PC-3 (cell line): ENCODE data around the gene CD58. TPM values are rescaled to one million over a fixed set of nuclear protein-coding genes. Genes with fewer than 3 reads are reported as not detected.

ENCODE experiments used
- ATAC-seq: fragments of 200-7000 bp; cut with Tn5 transposase; 2 replicates; pipeline ENCODE4 v1.9.1; 2020; ENCODE audit warnings: mild to moderate bottlenecking, moderate library complexity
- BruUV-seq: library from RNA; stranded (reverse); fragments of 400-500 nt; replicated peaks from 2 replicates; lab custom pipeline; 2021; lab: Mats Ljungman, UMichigan
- CTCF ChIA-PET: fragments of 300-600 bp; sonication (Branson Sonifier 250); formaldehyde crosslinking; loops from one replicate; lab custom pipeline; 2022; ENCODE audit warnings: antibody characterized with exemption; lab: Charles Lee
- POLR2A ChIA-PET: fragments of 300-600 bp; sonication (Branson Sonifier 250); formaldehyde crosslinking; loops from one replicate; lab custom pipeline; 2022; ENCODE audit warnings: antibody characterized with exemption; ENCODE audit not compliant: unreplicated experiment; lab: Charles Lee
- DNase-seq: peaks from one replicate; pipeline ENCODE4 v3.0.0-alpha.2; 2015
- H2AFZ ChIP-seq: fragments of 300-600 bp; sonication (generic); 2 replicates; pipeline ENCODE4 v1.6.0; 2016; ENCODE audit warnings: antibody characterized with exemption, low read length
- H3F3A ChIP-seq: fragments of 300-600 bp; sonication (generic); one replicate; pipeline ENCODE4 v1.6.0; 2017; ENCODE audit warnings: antibody characterized with exemption, low read length, control low read depth, mild to moderate bottlenecking; ENCODE audit not compliant: unreplicated experiment
- H3K27ac ChIP-seq: fragments of 300-600 bp; sonication (generic); 2 replicates; pipeline ENCODE4 v1.5.1; 2016; ENCODE audit warnings: mild to moderate bottlenecking, low read length
- H3K27me3 ChIP-seq: fragments of 300-600 bp; sonication (generic); 2 replicates; pipeline ENCODE4 v1.6.1; 2016; ENCODE audit warnings: low read length, mixed read lengths
- H3K36me3 ChIP-seq: fragments of 300-600 bp; sonication (generic); 2 replicates; pipeline ENCODE4 v1.6.1; 2016; ENCODE audit warnings: low read depth, mixed run types, low read length, mixed read lengths
- H3K4me1 ChIP-seq: fragments of 300-600 bp; sonication (generic); 2 replicates; pipeline ENCODE4 v1.5.1; 2016; ENCODE audit warnings: low read length; ENCODE audit not compliant: insufficient read depth
- H3K4me2 ChIP-seq: fragments of 300-600 bp; sonication (generic); 2 replicates; pipeline ENCODE4 v1.6.0; 2016; ENCODE audit warnings: low read length
- H3K4me3 ChIP-seq: fragments of 300-600 bp; sonication (generic); 2 replicates; pipeline ENCODE4 v1.5.1; 2016; ENCODE audit warnings: mild to moderate bottlenecking, low read length, mixed read lengths
- H3K79me2 ChIP-seq: fragments of 300-600 bp; sonication (generic); 2 replicates; pipeline ENCODE4 v1.6.1; 2017; ENCODE audit warnings: low read length, mixed read lengths
- H3K9ac ChIP-seq: fragments of 300-600 bp; sonication (generic); 2 replicates; pipeline ENCODE4 v1.6.0; 2016; ENCODE audit warnings: mild to moderate bottlenecking, low read length
- H3K9me2 ChIP-seq: fragments of 300-600 bp; sonication (generic); replicated peaks from 2 replicates; pipeline ENCODE4 v1.6.1; 2016; ENCODE audit warnings: mixed run types, low read length, mixed read lengths
- H3K9me3 ChIP-seq: fragments of 300-600 bp; sonication (generic); 2 replicates; pipeline ENCODE4 v1.6.1; 2016; ENCODE audit warnings: low read length, mixed read lengths
- H4K20me1 ChIP-seq: fragments of 300-600 bp; sonication (generic); 2 replicates; pipeline ENCODE4 v1.6.1; 2016; ENCODE audit warnings: low read length, mixed read lengths
- CTCF ChIP-seq: fragments of 300-600 bp; sonication (generic); conservative IDR thresholded peaks from 2 replicates; pipeline ENCODE4 v1.5.1; 2017; ENCODE audit warnings: antibody characterized with exemption, low read depth, mild to moderate bottlenecking, low read length
- EZH2 ChIP-seq: fragments of 300-600 bp; sonication (generic); IDR thresholded peaks from one replicate; pipeline ENCODE4 v1.6.1; 2017; ENCODE audit warnings: antibody characterized with exemption, mild to moderate bottlenecking, low read length; ENCODE audit not compliant: unreplicated experiment
- EZH2phosphoT487 ChIP-seq: fragments of 300-600 bp; sonication (generic); IDR thresholded peaks from 2 replicates; pipeline ENCODE4 v1.6.1; 2018; ENCODE audit warnings: mild to moderate bottlenecking, antibody characterized with exemption, low read length, borderline replicate concordance
- intact Hi-C: fragments of 100-400 bp; cut with micrococcal nuclease; formaldehyde crosslinking; loops from 2 replicates; pipeline ENCODE4 v1.9.0; 2023
- total RNA-seq: library from RNA; depleted of rRNA; stranded (reverse); fragments of >200 nt; gene quantifications from 2 replicates; pipeline ENCODE4 v1.2.3, GENCODE V29; 2014

Gene CD58
- total RNA-seq, 1 experiment from 2014 or later, result 26.9 TPM

- Histone ChIP-seq H3K4me3 (no peak overlapping the region), H3K36me3 (no peaks in the 10 kb centered on the region), H3K4me1 (peaks cover 18% of the 10 kb centered on the region), H3K27ac (no peak overlapping the region), H4K20me1 (no peaks in the 10 kb centered on the region), H3K9me2 (no peaks in the 10 kb centered on the region), H3F3A (no peaks in the 10 kb centered on the region), H3K4me2 (no peak overlapping the region), H3K9ac (no peak overlapping the region), H2AFZ (peak overlapping the region; percentile 10), H3K79me2 (no peaks in the 10 kb centered on the region), H3K27me3 (no peaks in the 10 kb centered on the region), H3K9me3 (no peaks in the 10 kb centered on the region)
- DNase-seq (peak; percentile 78), ATAC-seq (peak; percentile 94)
- intact Hi-C loops, result loop anchor here (1.0 to 2.0 kb wide), 4 partner anchors 72 to 360 kb away; partner anchors contain the start of gene CD58
- CTCF ChIA-PET, result interaction anchor here (0.6 to 1.6 kb wide), 12 partner anchors 13 to 383 kb away, joined by 3 to 46 read pairs (median 4); no protein-coding TSS in a partner anchor
- no TSS peak for BruUV-seq
- POLR2A ChIA-PET, result no interaction called here
- TF ChIP-seq EZH2 (no peak), EZH2phosphoT487 (no peak), CTCF (peak; percentile 92)
Measured at GRCh38 chr1:116498789-116499628, 71.8 kb downstream of the CD58 start.

- ChIA-PET POLR2A (no interaction called here), CTCF (no interaction called here)
- H3K9ac ChIP-seq, result no peak overlapping the region
- H4K20me1 ChIP-seq, result no peaks in the 10 kb centered on the region
- H3K36me3 ChIP-seq, result no peaks in the 10 kb centered on the region
- no peaks in the 10 kb centered on the region for H3K9me3 ChIP-seq
- no peaks in the 10 kb centered on the region for H3K27me3 ChIP-seq
- H3F3A ChIP-seq, result no peaks in the 10 kb centered on the region
- ATAC-seq, result no peak
- no peak overlapping the region for H3K27ac ChIP-seq
- intact Hi-C loops, result loop anchor here (1.0 to 2.0 kb wide), 2 partner anchors 73 to 138 kb away; partner anchors contain the start of gene CD58
- TF ChIP-seq EZH2, result no peak
- no peak for TF ChIP-seq CTCF
- H3K4me3 ChIP-seq, result no peak overlapping the region
- no peak overlapping the region for H3K4me2 ChIP-seq
- DNase-seq, result no peak
- BruUV-seq, result no TSS peak
- no peaks in the 10 kb centered on the region for H3K79me2 ChIP-seq
- no peak overlapping the region for H2AFZ ChIP-seq
- H3K4me1 ChIP-seq, result peaks cover 18% of the 10 kb centered on the region
- no peaks in the 10 kb centered on the region for H3K9me2 ChIP-seq
Measured at GRCh38 chr1:116497656-116498055, 73.2 kb downstream of the CD58 start.

GRCh38 chr1:116496898-116497297 is 73.9 kb downstream of the CD58 start:
- no peaks in the 10 kb centered on the region for H3F3A ChIP-seq
- no peak overlapping the region for H3K27ac ChIP-seq
- ATAC-seq, result no peak
- DNase-seq, result no peak
- no peaks in the 10 kb centered on the region for H3K36me3 ChIP-seq
- ChIA-PET CTCF (no interaction called here), POLR2A (no interaction called here)
- no peak overlapping the region for H3K4me3 ChIP-seq
- BruUV-seq, result no TSS peak
- no peak overlapping the region for H3K4me2 ChIP-seq
- no peaks in the 10 kb centered on the region for H3K9me3 ChIP-seq
- TF ChIP-seq CTCF, result no peak
- no peak for TF ChIP-seq EZH2
- no peak for TF ChIP-seq EZH2phosphoT487
- H3K79me2 ChIP-seq, result no peaks in the 10 kb centered on the region
- H3K9ac ChIP-seq, result no peak overlapping the region
- H2AFZ ChIP-seq, result no peak overlapping the region
- intact Hi-C loops, result no loop called here
- H3K9me2 ChIP-seq, result no peaks in the 10 kb centered on the region
- no peaks in the 10 kb centered on the region for H4K20me1 ChIP-seq
- H3K4me1 ChIP-seq, result peaks cover 23% of the 10 kb centered on the region
- H3K27me3 ChIP-seq, result no peaks in the 10 kb centered on the region
